GM12878 (cell line): ENCODE data around the gene CDH16. TPM values are rescaled to one million over a fixed set of nuclear protein-coding genes. Genes with fewer than 3 reads are reported as not detected.
A peak's percentile ranks its signal among the peaks of the same experiment; 100 is the strongest.

Experiments used
- ATAC-seq: fragments of 200-7000 bp; cut with Tn5 transposase; 3 replicates; pipeline ENCODE4 v1.9.1; 2020; ENCODE audit warnings: mild to moderate bottlenecking, moderate library complexity
- BruUV-seq: library from RNA; stranded (reverse); fragments of 400-500 nt; replicated peaks from 2 replicates; lab custom pipeline; 2021; lab: Mats Ljungman, UMichigan
- CTCF ChIA-PET: fragments of 300-600 bp; sonication (Branson Sonifier 250); formaldehyde crosslinking; extraction: SDS; loops from one replicate; lab custom pipeline; 2021; ENCODE audit warnings: inconsistent platforms; lab: Yijun Ruan, JAX
- POLR2A ChIA-PET: fragments of 350-600 bp; formaldehyde crosslinking; extraction: SDS; loops from one replicate; lab custom pipeline; 2021; ENCODE audit warnings: inconsistent platforms; lab: Charles Lee
- RAD21 ChIA-PET: fragments of 300-600 bp; sonication (Branson Sonifier 250); formaldehyde crosslinking; loops from one replicate; lab custom pipeline; 2023; ENCODE audit warnings: antibody characterized with exemption; ENCODE audit not compliant: unreplicated experiment; lab: Charles Lee
- SMC1A ChIA-PET: fragments of 300-600 bp; sonication (Branson Sonifier 250); formaldehyde crosslinking; loops from one replicate; lab custom pipeline; 2023; ENCODE audit not compliant: unreplicated experiment, uncharacterized antibody; lab: Charles Lee
- DNase-seq: peaks from one replicate; pipeline ENCODE4 v3.0.0-alpha.2; 2011; ENCODE audit warnings: low read depth, low spot score
- FAIRE-seq: peaks from 3 replicates; lab custom pipeline; 2011; peaks lifted over from hg19 to GRCh38; lab: Jason Lieb, UNC
- H2AFZ ChIP-seq: 2 replicates; pipeline ENCODE4 v1.6.0; 2011; ENCODE audit warnings: low read depth, low read length, control low read depth; ENCODE audit not compliant: control insufficient read depth
- H3K27ac ChIP-seq: 2 replicates; pipeline ENCODE4 v1.5.1; 2011; ENCODE audit warnings: control low read depth; ENCODE audit not compliant: control insufficient read depth, insufficient read depth
- H3K27me3 ChIP-seq, 2 experiments: replicated peaks in 1 of 2; 2 replicates each; pipeline versions ENCODE4 v1.6.0 to v1.6.1; 2011; ENCODE audit warnings: low read length in 1 of 2; ENCODE audit not compliant: control insufficient read depth in 2 of 2, insufficient read depth in 2 of 2
- H3K36me3 ChIP-seq, 2 experiments: 2 replicates each; pipeline ENCODE4 v1.5.1; 2011; ENCODE audit warnings: low read length in 1 of 2; ENCODE audit not compliant: control insufficient read depth in 2 of 2, insufficient read depth in 2 of 2
- H3K4me1 ChIP-seq: 2 replicates; pipeline ENCODE4 v1.6.1; 2011; ENCODE audit warnings: mild to moderate bottlenecking, low read length, moderate library complexity, mixed read lengths; ENCODE audit not compliant: control insufficient read depth, insufficient read depth
- H3K4me2 ChIP-seq: 2 replicates; pipeline ENCODE4 v1.6.0; 2011; ENCODE audit warnings: control low read depth; ENCODE audit not compliant: control insufficient read depth, insufficient read depth
- H3K4me3 ChIP-seq: fragments of 200-600 bp; sonication (generic); 2 replicates; pipeline ENCODE4 v1.5.1; 2016
- H3K79me2 ChIP-seq: 2 replicates; pipeline ENCODE4 v1.6.0; 2011; ENCODE audit warnings: low read length; ENCODE audit not compliant: control insufficient read depth, insufficient read depth
- H3K9ac ChIP-seq: 2 replicates; pipeline ENCODE4 v1.8.0; 2011; ENCODE audit warnings: low read length, control low read depth, mixed read lengths; ENCODE audit not compliant: control insufficient read depth, insufficient read depth
- H3K9me3 ChIP-seq: replicated peaks from 3 replicates; pipeline ENCODE4 v1.5.1; 2011; ENCODE audit warnings: mild to moderate bottlenecking, low read length; ENCODE audit not compliant: control insufficient read depth, insufficient read depth
- H4K20me1 ChIP-seq: 2 replicates; pipeline ENCODE4 v1.6.0; 2011; ENCODE audit not compliant: control insufficient read depth, insufficient read depth
- CREB1 ChIP-seq: IDR thresholded peaks from 2 replicates; pipeline ENCODE4 v1.6.1; 2012; ENCODE audit warnings: low read depth, mild to moderate bottlenecking, inconsistent platforms
- CTCF ChIP-seq, 3 experiments: IDR thresholded peaks in 2 of 3; conservative IDR thresholded peaks in 1 of 3; 2 replicates each; pipeline ENCODE4 v1.5.1; 2011; ENCODE audit warnings: low read depth in 3 of 3, low read length in 3 of 3, mild to moderate bottlenecking in 3 of 3, control low read depth in 2 of 3, moderate library complexity in 2 of 3, inconsistent platforms in 1 of 3, mixed read lengths in 1 of 3; ENCODE audit not compliant: control insufficient read depth in 2 of 3, insufficient read depth in 1 of 3; ENCODE audit errors: extremely low read depth in 1 of 3
- HDGF ChIP-seq: fragments of 450-650 bp; IDR thresholded peaks from 2 replicates; pipeline ENCODE4 v1.6.1; 2016; ENCODE audit warnings: antibody characterized with exemption
- JUNB ChIP-seq: IDR thresholded peaks from 2 replicates; pipeline ENCODE4 v1.6.1; 2016; ENCODE audit warnings: antibody characterized with exemption, mild to moderate bottlenecking
- RAD21 ChIP-seq: IDR thresholded peaks from 2 replicates; pipeline ENCODE4 v1.6.1; 2011; ENCODE audit warnings: mild to moderate bottlenecking, low read depth, low read length, moderate library complexity; ENCODE audit not compliant: insufficient read depth
- YY1 ChIP-seq: IDR thresholded peaks from 2 replicates; pipeline ENCODE4 v1.6.1; 2011; ENCODE audit warnings: low read depth, mild to moderate bottlenecking, low read length
- ZNF274 ChIP-seq: IDR thresholded peaks from one replicate; pipeline ENCODE4 v1.8.0; 2011; ENCODE audit not compliant: insufficient read length, insufficient read depth
- WGBS: methylation state at CpG from one replicate; pipeline ENCODE4 v1.1.6; 2016; ENCODE audit warnings: low lambda C conversion rate; ENCODE audit not compliant: insufficient replicate concordance, insufficient coverage; ENCODE audit errors: missing lambda C conversion rate; 5-methylcytosine and 5-hydroxymethylcytosine counted together
- in situ Hi-C: fragments of 300-500 bp; cut with MboI; formaldehyde crosslinking; loops from 9 replicates; pipeline ENCODE4 v1.14.3; 2018; ENCODE audit warnings: mixed read lengths
- intact Hi-C: fragments of 100-400 bp; cut with micrococcal nuclease; formaldehyde crosslinking; loops from one replicate; pipeline ENCODE4 v1.14.2; 2022; ENCODE audit not compliant: unreplicated experiment
- polyA plus RNA-seq, 11 experiments: library from polyadenylated mRNA; depleted of rRNA in 4 of 11; unstranded in 6 of 11; stranded (reverse) in 5 of 11; fragments of >200 nt; fragmentation: Nextera tagmentation in 4 of 11; fragmentation: Illumina TruSeq in 1 of 11; extraction: Ambion mirVana in 4 of 11; extraction: Trizol in 1 of 11; gene quantifications; 1 replicate in 1 of 11; 2 replicates in 10 of 11; pipeline versions ENCODE4 v1.2.1 to v1.2.3, GENCODE V29; 2011 to 2016; ENCODE audit warnings: inconsistent platforms in 2 of 11, missing spikeins in 2 of 11, low read depth in 1 of 11
- total RNA-seq, 4 experiments: library from RNA; depleted of rRNA in 3 of 4; stranded (reverse); fragments of >200 nt in 3 of 4; fragmentation: Illumina TruSeq in 1 of 4; extraction: Trizol in 1 of 4; gene quantifications; 2 replicates each; pipeline versions ENCODE4 v1.2.1 to v1.2.3, GENCODE V29; 2013 to 2021
- TF ChIP-seq, protein P1 (sequence below): fragments of 450-650 bp; IDR thresholded peaks from 2 replicates; pipeline ENCODE4 v1.6.1; 2016; ENCODE audit warnings: mild to moderate bottlenecking

Gene CDH16
- total and polyA plus RNA-seq, 10 of the 15 experiments (the other 5 are each of a cell fraction or from before 2014, with no cell fraction given): 0.05 TPM; not detected in 9

DNA sequence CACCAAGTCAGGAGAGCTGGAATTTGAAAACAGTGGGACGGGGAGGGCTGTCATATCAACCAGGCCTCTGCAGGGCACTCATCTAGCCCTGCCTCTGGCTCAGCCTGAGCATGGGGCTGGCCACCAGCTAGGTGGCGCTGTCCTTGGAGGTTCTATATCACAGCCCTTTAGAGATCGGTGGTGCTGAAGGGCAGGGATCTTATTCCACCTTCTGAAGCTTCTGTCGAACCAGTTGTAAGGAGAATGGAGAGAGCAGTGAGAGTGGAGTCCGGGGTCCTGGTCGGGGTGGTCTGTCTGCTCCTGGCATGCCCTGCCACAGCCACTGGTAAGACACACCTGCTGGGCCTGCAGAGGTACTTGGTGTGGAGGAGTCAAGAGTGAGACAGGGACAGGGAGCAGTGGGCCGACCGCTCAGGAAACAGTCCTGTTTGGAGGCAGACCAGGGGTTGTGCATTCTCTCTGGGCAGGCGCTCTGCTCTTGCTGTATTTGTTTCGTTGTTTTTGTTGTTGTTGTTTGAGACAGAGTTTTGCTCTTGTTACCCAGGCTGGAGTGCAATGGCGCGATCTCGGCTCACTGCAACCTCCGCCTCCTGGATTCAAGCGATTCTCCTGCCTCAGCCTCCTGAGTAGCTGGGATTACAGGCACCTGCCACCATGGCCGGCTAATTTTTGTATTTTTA, 42.5 kb upstream of the CDH16 start, which contains the start of gene CES3:
Gene CES3 (plus strand): TSS at position 202 of the 680 bp plus-strand sequence. CDS start 42 bp downstream, at position 244.
- FAIRE-seq (peak; percentile 97), DNase-seq (no peak), ATAC-seq (peak; percentile 99)
- SMC1A ChIA-PET: interaction anchor here (1.5 to 1.6 kb wide), 2 partner anchors 9 to 140 kb away, joined by 3 read pairs; no protein-coding TSS in a partner anchor
- H3K27me3 ChIP-seq: no peaks in the 10 kb centered on the region
- H3K79me2 ChIP-seq: no peaks in the 10 kb centered on the region
- H3K9ac ChIP-seq: no peak within 1 kb of the TSS
- H3K9me3 ChIP-seq: no peaks in the 10 kb centered on the region
- in situ Hi-C loops (no loop called here), intact Hi-C loops (no loop called here)
- H3K27ac ChIP-seq: no peak within 1 kb of the TSS
- H3K4me1 ChIP-seq: peaks cover 11% of the 10 kb centered on the region
- no TSS peak for BruUV-seq
- H3K4me3 ChIP-seq: no peak within 1 kb of the TSS; the same call in 1 of the 2 replicates
- H4K20me1 ChIP-seq: no peaks in the 10 kb centered on the region
- CTCF ChIA-PET: interaction anchor here (0.7 to 2.1 kb wide), 22 partner anchors 9 to 451 kb away, joined by 3 to 9 read pairs (median 3); partner anchors contain the start of gene B3GNT9
- no peaks in the 10 kb centered on the region for H3K36me3 ChIP-seq
- peak within 1 kb of the TSS; percentile 69 for H2AFZ ChIP-seq
- H3K4me2 ChIP-seq: peak within 1 kb of the TSS; percentile 26; the same call in 1 of the 2 replicates
- RAD21 ChIA-PET: interaction anchor here (0.5 to 1.2 kb wide), 3 partner anchors 10 to 488 kb away, joined by 3 read pairs; no protein-coding TSS in a partner anchor
- WGBS: 54% methylated on average over 16 of the region's 16 CpGs
- POLR2A ChIA-PET: interaction anchor here (0.6 kb wide), 1 partner anchor 409 kb away, joined by 5 read pairs; no protein-coding TSS in a partner anchor
- TF ChIP-seq RAD21 (peak; percentile 17; the same call in 1 of the 2 replicates), CTCF (IDR thresholded peaks at IDR 0.05 in 2 of 3, conservative IDR thresholded peaks at IDR 0.05 in 1 of 3; ENCODE audit: control insufficient read depth in 2 of 3, extremely low read depth in 1 of 3, insufficient read depth in 1 of 3, low read depth in 3 of 3, low read length in 3 of 3) (peak; percentile 79 to 91 (median 86)), ZNF274 (no peak), JUNB (no peak), YY1 (peak; percentile 25; the same call in 1 of the 2 replicates), HDGF (0 out of 2 replicates have a peak, but pooled peaks have one; percentile 12), CREB1 (no peak)
- TF ChIP-seq, protein P1, sequence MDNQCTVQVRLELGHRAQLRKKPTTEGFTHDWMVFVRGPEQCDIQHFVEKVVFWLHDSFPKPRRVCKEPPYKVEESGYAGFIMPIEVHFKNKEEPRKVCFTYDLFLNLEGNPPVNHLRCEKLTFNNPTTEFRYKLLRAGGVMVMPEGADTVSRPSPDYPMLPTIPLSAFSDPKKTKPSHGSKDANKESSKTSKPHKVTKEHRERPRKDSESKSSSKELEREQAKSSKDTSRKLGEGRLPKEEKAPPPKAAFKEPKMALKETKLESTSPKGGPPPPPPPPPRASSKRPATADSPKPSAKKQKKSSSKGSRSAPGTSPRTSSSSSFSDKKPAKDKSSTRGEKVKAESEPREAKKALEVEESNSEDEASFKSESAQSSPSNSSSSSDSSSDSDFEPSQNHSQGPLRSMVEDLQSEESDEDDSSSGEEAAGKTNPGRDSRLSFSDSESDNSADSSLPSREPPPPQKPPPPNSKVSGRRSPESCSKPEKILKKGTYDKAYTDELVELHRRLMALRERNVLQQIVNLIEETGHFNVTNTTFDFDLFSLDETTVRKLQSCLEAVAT: peak; percentile 45; the same call in 1 of the 2 replicates
